NCI-H187 treated with DMSO at 0.1 percent for 48 hours (cell line): ENCODE measurements around the gene PPP1R37.

Experiments used
- DNase-seq: peaks from one replicate; lab custom pipeline; 2025; lab: John Stamatoyannopoulos, UW

PPP1R37 gene

GRCh38 chr19:45092747-45093678, at the start of gene PPP1R37:
PPP1R37 (plus strand) TSS chr19:45093179; CDS start chr19:45093326, 147 bp downstream.
- peak; percentile 95 for DNase-seq

- DNase-seq = no peak
Measured at GRCh38 chr19:45045671-45046353, 47.2 kb upstream of the PPP1R37 start.

- DNase-seq = no peak
Measured at GRCh38 chr19:45046355-45046754, 46.6 kb upstream of the PPP1R37 start.

GRCh38 chr19:45047188-45047797, 45.7 kb upstream of the PPP1R37 start:
- no peak for DNase-seq

- DNase-seq = no peak
Measured at GRCh38 chr19:45049073-45049736, 43.8 kb upstream of the PPP1R37 start.

GRCh38 chr19:45050036-45050435, 42.9 kb upstream of the PPP1R37 start:
- DNase-seq = no peak

- DNase-seq = no peak
Measured at GRCh38 chr19:45051929-45052579, 40.9 kb upstream of the PPP1R37 start.

GRCh38 chr19:45056831-45057230, 36.1 kb upstream of the PPP1R37 start:
- no peak for DNase-seq

- no peak for DNase-seq
Measured at GRCh38 chr19:45057444-45057843, 35.5 kb upstream of the PPP1R37 start.

- DNase-seq = no peak
Measured at GRCh38 chr19:45058622-45059159, 34.3 kb upstream of the PPP1R37 start.

GRCh38 chr19:45059258-45059965, 33.6 kb upstream of the PPP1R37 start:
- no peak for DNase-seq

- no peak for DNase-seq
Measured at GRCh38 chr19:45061965-45062364, 31.0 kb upstream of the PPP1R37 start.

- no peak for DNase-seq
Measured at GRCh38 chr19:45063851-45064801, 28.9 kb upstream of the PPP1R37 start.

GRCh38 chr19:45066921-45067661, 25.9 kb upstream of the PPP1R37 start:
- no peak for DNase-seq

GRCh38 chr19:45068041-45068440, 24.9 kb upstream of the PPP1R37 start:
- no peak for DNase-seq

GRCh38 chr19:45069056-45069455, 23.9 kb upstream of the PPP1R37 start:
- no peak for DNase-seq

GRCh38 chr19:45070214-45070613, 22.8 kb upstream of the PPP1R37 start:
- DNase-seq = no peak

- DNase-seq = no peak
Measured at GRCh38 chr19:45070861-45071544, 22.0 kb upstream of the PPP1R37 start.
